DOHH2 (cell line): ENCODE measurements around the gene NRXN3.

Experiments used
- EZH2phosphoT487 ChIP-seq: fragments of 200-600 bp; sonication (generic); IDR thresholded peaks from 2 replicates; pipeline ENCODE4 v1.6.1; 2017; ENCODE audit warnings: borderline replicate concordance, mild to moderate bottlenecking, antibody characterized with exemption, low read length, moderate library complexity, mixed read lengths
- TF ChIP-seq, protein P1 (sequence below): fragments of 200-600 bp; sonication (generic); IDR thresholded peaks from one replicate; pipeline ENCODE4 v1.5.1; 2014; ENCODE audit warnings: antibody characterized with exemption, mild to moderate bottlenecking, low read depth, low read length; ENCODE audit not compliant: poor library complexity, severe bottlenecking

DNA sequence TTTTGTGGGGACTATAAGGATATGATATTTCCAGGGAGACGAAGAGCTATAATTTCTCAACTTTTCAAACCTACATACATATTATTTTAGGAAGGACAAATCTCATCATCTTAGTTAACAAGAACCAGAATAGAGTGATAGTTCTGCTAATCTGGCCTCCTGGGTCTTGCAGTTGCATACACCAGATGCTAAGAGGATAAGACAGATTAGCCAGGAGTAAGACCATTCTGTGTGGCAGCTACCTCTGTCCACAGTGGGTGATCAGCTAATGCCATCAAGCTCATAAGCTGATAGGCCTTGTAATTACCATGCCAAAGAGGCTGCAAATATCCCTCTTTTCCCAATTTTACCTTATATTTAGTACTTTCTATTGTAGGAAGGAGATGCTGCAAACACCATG, 776.8 kb downstream of the NRXN3 start:
- TF ChIP-seq, protein P1, sequence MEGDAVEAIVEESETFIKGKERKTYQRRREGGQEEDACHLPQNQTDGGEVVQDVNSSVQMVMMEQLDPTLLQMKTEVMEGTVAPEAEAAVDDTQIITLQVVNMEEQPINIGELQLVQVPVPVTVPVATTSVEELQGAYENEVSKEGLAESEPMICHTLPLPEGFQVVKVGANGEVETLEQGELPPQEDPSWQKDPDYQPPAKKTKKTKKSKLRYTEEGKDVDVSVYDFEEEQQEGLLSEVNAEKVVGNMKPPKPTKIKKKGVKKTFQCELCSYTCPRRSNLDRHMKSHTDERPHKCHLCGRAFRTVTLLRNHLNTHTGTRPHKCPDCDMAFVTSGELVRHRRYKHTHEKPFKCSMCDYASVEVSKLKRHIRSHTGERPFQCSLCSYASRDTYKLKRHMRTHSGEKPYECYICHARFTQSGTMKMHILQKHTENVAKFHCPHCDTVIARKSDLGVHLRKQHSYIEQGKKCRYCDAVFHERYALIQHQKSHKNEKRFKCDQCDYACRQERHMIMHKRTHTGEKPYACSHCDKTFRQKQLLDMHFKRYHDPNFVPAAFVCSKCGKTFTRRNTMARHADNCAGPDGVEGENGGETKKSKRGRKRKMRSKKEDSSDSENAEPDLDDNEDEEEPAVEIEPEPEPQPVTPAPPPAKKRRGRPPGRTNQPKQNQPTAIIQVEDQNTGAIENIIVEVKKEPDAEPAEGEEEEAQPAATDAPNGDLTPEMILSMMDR: no peak
- no peak for TF ChIP-seq EZH2phosphoT487
